ENCODE data around the gene SRP19.
"Not testable (repeated sequence)": the region's sequence is repeated elsewhere in the genome, so short reads cannot be mapped to it uniquely, and the experiment has no call there.

SRP19 gene

DNA sequence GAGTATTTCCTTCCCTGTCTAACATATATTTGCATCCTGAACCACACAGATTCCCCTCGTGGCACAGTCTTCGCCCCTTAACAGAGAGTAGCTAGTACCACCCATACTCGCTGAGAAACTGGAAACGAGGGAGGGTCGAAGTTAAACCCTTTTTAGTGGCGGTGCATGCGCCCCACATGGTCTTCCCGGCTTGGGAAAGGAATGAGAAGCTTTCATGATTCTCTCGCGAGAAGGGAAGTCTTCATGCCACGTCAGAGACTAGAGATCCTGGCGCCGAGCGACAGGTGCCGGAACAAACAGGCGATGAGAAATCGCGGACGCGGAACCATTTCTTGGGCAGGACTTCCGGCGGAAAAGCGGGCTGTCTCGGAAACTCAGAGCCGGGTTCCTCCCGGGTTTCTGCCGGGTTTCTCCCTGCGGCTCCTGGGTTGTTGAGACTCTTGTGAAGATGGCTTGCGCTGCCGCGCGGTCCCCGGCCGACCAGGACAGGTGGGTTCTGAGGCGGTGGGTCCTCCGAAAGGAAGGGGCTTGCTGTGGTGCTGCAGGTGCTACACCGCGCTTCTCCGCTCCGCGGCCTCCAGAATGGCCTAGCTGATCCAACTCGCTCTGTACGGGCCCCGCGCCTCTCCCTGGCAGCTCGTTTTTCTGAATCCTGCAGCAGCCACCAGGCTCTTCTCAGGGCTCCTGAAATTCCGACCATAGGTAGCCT, at the start of gene SRP19:
SRP19 (plus strand) TSS at position 359 of the 709 bp plus-strand sequence; CDS start at position 449, 90 bp downstream.
- DNase-seq = peak; percentile 90

DNA sequence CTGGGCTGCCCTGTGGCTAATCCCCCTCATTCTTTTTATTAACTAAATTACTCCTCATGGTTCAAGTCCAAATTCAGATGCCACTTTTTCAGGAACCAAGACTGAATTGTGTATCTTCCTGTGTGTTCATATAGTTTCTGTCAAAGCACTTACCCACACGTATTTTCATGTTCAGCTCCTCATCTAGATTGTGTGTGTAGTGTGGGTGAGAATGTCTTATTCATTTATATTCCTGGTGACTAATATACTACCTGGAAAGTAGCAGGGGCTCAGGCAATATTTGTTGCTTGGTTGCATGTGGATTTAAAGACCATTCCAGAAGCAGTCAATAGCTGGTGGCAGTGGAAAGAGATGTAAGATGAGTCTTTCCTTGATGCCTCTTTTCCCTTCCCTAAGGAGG, 48.5 kb upstream of the SRP19 start:
- DNase-seq = no peak

GRCh38 chr5:112820246-112820645, 40.8 kb upstream of the SRP19 start:
- DNase-seq = no peak

- no peak for DNase-seq
These were observed 38.6 kb upstream of the SRP19 start for GRCh38 chr5:112822456-112822855.

DNA sequence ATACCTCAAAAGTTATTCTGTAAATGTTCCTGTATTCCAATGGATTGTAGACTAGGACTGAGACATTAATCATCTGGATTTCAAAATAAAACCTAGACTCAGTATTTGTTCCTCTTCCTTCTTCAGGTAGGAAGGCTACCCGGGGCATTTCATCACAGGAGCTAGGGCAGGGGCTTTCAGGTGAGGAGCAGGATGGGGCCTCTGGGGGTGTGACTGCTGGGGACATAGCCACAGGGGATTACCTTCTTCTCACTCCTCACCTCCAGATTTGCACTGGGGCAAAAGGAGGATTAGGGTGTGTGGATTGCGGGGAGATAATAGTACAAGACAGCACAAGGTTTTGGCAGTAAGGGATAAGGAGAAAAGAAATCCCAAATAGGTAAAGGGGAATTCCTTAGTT, 37.9 kb upstream of the SRP19 start:
- DNase-seq = no peak

- DNase-seq = no peak
These were observed 37.4 kb upstream of the SRP19 start for GRCh38 chr5:112823656-112824055.

DNA sequence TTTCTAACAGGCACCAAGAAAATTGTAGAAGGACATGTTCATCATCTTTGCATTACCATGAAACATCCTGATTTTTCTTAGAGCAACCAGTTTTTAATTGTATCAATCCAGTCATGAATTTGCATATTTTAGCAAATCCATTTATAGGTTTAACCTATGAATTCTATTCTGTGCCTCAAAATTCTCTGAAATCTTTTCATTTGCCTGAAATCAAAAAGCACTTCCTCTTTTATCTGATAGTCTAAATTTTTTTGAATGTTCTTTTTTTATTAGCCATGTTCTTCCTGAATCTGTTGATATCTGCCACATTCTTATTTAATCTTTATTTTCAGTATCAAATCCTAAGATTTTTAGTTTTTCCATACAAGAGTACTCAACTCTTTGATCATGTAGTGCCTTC, 36.9 kb upstream of the SRP19 start:
- DNase-seq = no peak

GRCh38 chr5:112830378-112830777, 30.7 kb upstream of the SRP19 start:
- DNase-seq = no peak

- no peak for DNase-seq
These were observed 27.1 kb upstream of the SRP19 start for GRCh38 chr5:112833971-112834370.

DNA sequence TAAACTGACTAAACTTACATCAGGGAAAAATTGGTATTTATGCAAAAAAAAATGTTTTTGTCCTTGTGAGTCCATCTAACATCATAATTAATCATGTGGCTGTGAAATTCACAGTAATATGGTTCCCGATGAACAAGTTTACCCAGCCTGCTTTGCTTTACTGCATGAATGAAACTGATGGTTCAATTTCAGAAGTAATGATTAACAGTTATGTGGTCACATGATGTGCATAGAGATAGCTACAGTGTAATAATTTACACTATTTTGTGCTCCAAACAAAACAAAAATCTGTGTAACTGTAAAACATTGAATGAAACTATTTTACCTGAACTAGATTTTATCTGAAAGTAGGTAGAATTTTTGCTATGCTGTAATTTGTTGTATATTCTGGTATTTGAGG, 16.6 kb upstream of the SRP19 start:
- DNase-seq = no peak

- DNase-seq = no peak
These were observed 14.5 kb upstream of the SRP19 start for GRCh38 chr5:112846556-112846955.

- DNase-seq = no peak
These were observed 13.8 kb upstream of the SRP19 start for GRCh38 chr5:112847306-112847705.

GRCh38 chr5:112848116-112848811, 12.8 kb upstream of the SRP19 start:
- DNase-seq = peak; percentile 41

- DNase-seq = no peak
These were observed 11.2 kb upstream of the SRP19 start for GRCh38 chr5:112849912-112850311.

DNA sequence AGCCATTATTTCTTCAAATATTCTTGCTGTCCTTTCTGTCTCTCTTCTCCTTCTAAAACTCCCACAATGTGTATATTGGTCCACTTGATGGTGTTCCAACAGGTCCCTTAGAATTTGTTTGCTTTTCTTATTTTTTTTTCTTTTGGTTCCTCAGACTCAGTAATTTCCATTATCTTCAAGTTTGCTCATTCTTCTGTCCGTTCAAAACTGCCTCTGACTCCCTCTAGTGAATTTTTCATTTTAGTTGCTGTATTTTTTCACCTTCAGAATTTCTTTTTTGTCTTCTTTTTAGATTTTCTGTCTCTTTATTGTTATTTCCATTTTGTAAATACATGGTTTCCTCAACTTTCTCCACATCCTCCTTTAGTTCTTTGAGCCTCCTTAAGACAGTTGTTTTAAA, 6.4 kb upstream of the SRP19 start:
- no peak for DNase-seq

DNA sequence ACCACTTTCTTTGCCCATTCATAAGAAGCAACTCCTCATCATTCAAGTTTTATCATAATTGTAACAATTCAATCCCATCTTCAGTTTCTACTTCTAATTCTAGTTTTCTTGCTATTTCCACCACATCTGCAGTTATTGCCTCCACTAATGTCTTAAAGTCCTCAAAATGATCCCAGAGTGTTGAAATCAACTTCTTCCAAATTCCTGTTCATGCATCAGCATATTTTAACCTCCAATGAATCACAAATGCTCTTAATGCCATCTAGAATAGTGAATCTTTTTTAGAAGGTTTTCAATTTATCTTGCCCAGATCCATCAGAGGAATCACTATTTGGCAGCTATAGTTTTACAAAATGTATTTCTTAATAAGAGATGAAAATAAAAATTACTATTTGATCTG, 3.2 kb upstream of the SRP19 start:
- DNase-seq = no peak

DNA sequence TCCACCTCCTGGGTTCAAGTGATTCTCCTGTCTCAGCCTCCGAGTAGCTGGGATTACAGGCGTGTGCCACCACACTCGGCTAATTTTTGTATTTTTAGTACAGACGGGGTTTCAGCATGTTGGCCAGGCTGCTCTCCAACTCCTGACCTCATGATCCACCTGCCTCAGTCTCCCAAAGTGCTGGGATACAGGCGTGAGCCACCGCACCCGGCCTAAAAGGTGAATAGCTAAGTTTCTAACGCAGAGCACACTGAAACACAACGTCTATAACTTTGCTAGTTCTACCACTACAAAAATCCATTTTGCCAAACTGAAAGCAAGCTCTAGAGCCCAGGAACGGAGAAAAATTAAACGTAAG, 537 bp upstream of the SRP19 start:
- not testable (repeated sequence) for DNase-seq

GRCh38 chr5:112861638-112861985, 525 bp downstream of the SRP19 start:
- no peak for DNase-seq

GRCh38 chr5:112862085-112862484, 998 bp downstream of the SRP19 start:
- DNase-seq = no peak

DNA sequence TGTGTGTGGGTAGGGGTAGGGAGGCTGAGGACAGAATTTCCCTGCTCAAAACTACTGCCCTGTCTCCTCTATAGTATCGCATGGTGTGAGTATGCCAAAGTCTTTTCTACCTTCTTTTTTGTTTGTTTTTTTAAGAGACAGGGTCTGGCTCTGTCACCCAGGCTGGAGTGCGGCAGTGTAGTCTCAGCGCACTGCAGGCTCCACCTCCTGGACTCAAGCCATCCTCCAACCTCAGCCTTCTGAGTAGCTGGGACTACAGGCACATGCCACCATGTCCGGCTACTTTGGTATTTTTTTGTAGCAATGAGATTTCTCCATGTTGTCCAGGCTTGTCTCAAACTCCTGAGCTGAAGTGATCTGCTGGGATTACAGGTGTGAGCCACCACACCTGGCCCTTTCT, 2.5 kb downstream of the SRP19 start:
- no peak for DNase-seq

GRCh38 chr5:112865128-112865527, 4.0 kb downstream of the SRP19 start:
- DNase-seq = no peak

- DNase-seq = no peak
These were observed 5.7 kb downstream of the SRP19 start for GRCh38 chr5:112866739-112867138.

- no peak for DNase-seq
These were observed 6.3 kb downstream of the SRP19 start for GRCh38 chr5:112867411-112867810.

GRCh38 chr5:112869948-112870347, 8.9 kb downstream of the SRP19 start:
- no peak for DNase-seq

DNA sequence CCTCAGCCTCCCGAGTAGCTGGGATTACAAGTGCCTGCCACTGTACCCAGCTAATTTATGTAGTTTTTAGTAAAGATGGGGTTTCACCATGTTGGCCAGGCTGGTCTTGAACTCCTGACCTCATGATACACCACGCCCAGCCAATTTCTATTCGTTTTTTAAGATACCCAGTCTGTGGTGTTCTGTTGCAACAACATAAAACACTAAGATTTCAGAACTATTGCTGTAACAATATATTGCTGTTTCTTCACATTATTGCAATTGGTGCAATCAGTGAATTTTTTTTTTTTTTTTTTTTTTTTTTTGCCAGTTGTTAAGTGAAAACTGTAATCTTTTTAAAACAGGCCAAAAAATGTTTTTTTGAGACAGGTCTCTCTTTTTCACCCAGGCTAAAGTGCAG, 9.9 kb downstream of the SRP19 start:
- DNase-seq = no peak

Data from NCI-H526 treated with DMSO at 0.1 percent for 48 hours (cell line).